ENCODE results near the gene LILRA1. TPM values are rescaled to one million over a fixed set of nuclear protein-coding genes. Genes with fewer than 3 reads are reported as not detected.
"Not testable (repeated sequence)": the region's sequence is repeated elsewhere in the genome, so short reads cannot be mapped to it uniquely, and the experiment has no call there.

The LILRA1 gene
- total RNA-seq, 1 experiment from 2014 or later = not detected

GRCh38 chr19:54624234-54624633, 30.8 kb downstream of the LILRA1 start:
- not testable (repeated sequence) for H3K4me3 ChIP-seq (ENCODE audit: insufficient read depth, low read depth, low read length); DNase-seq; H3K27me3 ChIP-seq (ENCODE audit: control insufficient read depth, insufficient read depth, low read length); H3K36me3 ChIP-seq (replicated peaks; ENCODE audit: control insufficient read depth, insufficient read depth, low read length)

GRCh38 chr19:54624934-54625730, 31.7 kb downstream of the LILRA1 start:
- H3K36me3 ChIP-seq (replicated peaks; ENCODE audit: control insufficient read depth, insufficient read depth, low read length); H3K4me3 ChIP-seq (ENCODE audit: insufficient read depth, low read depth, low read length); H3K27me3 ChIP-seq (ENCODE audit: control insufficient read depth, insufficient read depth, low read length); DNase-seq: not testable (repeated sequence)

- Histone ChIP-seq H3K27me3 (ENCODE audit: control insufficient read depth, insufficient read depth, low read length) (no peaks in the 10 kb centered on the region), H3K36me3 (replicated peaks; ENCODE audit: control insufficient read depth, insufficient read depth, low read length) (no peaks in the 10 kb centered on the region), H3K4me3 (ENCODE audit: insufficient read depth, low read depth, low read length) (no peak overlapping the region)
- no peak for DNase-seq
These were observed 33.3 kb downstream of the LILRA1 start for GRCh38 chr19:54626757-54627156.

- H3K4me3 ChIP-seq (ENCODE audit: insufficient read depth, low read depth, low read length); H3K27me3 ChIP-seq (ENCODE audit: control insufficient read depth, insufficient read depth, low read length); DNase-seq; H3K36me3 ChIP-seq (replicated peaks; ENCODE audit: control insufficient read depth, insufficient read depth, low read length): not testable (repeated sequence)
These were observed 34.5 kb downstream of the LILRA1 start for GRCh38 chr19:54627912-54628311.

- H3K4me3 ChIP-seq (ENCODE audit: insufficient read depth, low read depth, low read length); DNase-seq; H3K36me3 ChIP-seq (replicated peaks; ENCODE audit: control insufficient read depth, insufficient read depth, low read length); H3K27me3 ChIP-seq (ENCODE audit: control insufficient read depth, insufficient read depth, low read length): not testable (repeated sequence)
These were observed 36.8 kb downstream of the LILRA1 start, which contains the start of gene LILRB1 for GRCh38 chr19:54630262-54630661. TSS of gene LILRB1 (plus strand) at chr19:54630484. CDS start at chr19:54631074, 590 bp downstream.

- DNase-seq = no peak
- Histone ChIP-seq H3K27me3 (ENCODE audit: control insufficient read depth, insufficient read depth, low read length) (no peaks in the 10 kb centered on the region), H3K36me3 (replicated peaks; ENCODE audit: control insufficient read depth, insufficient read depth, low read length) (no peaks in the 10 kb centered on the region), H3K4me3 (ENCODE audit: insufficient read depth, low read depth, low read length) (no peak overlapping the region)
These were observed 37.4 kb downstream of the LILRA1 start for GRCh38 chr19:54630782-54631181.

- DNase-seq; H3K4me3 ChIP-seq (ENCODE audit: insufficient read depth, low read depth, low read length); H3K27me3 ChIP-seq (ENCODE audit: control insufficient read depth, insufficient read depth, low read length); H3K36me3 ChIP-seq (replicated peaks; ENCODE audit: control insufficient read depth, insufficient read depth, low read length): not testable (repeated sequence)
These were observed 38.3 kb downstream of the LILRA1 start for GRCh38 chr19:54631489-54632337.

GRCh38 chr19:54632517-54632916, 39.1 kb downstream of the LILRA1 start:
- not testable (repeated sequence) for H3K27me3 ChIP-seq (ENCODE audit: control insufficient read depth, insufficient read depth, low read length); H3K4me3 ChIP-seq (ENCODE audit: insufficient read depth, low read depth, low read length); H3K36me3 ChIP-seq (replicated peaks; ENCODE audit: control insufficient read depth, insufficient read depth, low read length); DNase-seq

GRCh38 chr19:54633401-54633800, 40.0 kb downstream of the LILRA1 start:
- H3K36me3 ChIP-seq (replicated peaks; ENCODE audit: control insufficient read depth, insufficient read depth, low read length) = no peaks in the 10 kb centered on the region

GRCh38 chr19:54636081-54636480, 42.6 kb downstream of the LILRA1 start:
- DNase-seq; H3K36me3 ChIP-seq (replicated peaks; ENCODE audit: control insufficient read depth, insufficient read depth, low read length); H3K27me3 ChIP-seq (ENCODE audit: control insufficient read depth, insufficient read depth, low read length); H3K4me3 ChIP-seq (ENCODE audit: insufficient read depth, low read depth, low read length): not testable (repeated sequence)

More at GRCh38 chr19:54633401-54633800, 40.0 kb downstream of the LILRA1 start:
- Histone ChIP-seq H3K4me3 (ENCODE audit: insufficient read depth, low read depth, low read length) (no peak overlapping the region), H3K27me3 (ENCODE audit: control insufficient read depth, insufficient read depth, low read length) (no peaks in the 10 kb centered on the region)
- no peak for DNase-seq

GRCh38 chr19:54638683-54639082, 45.3 kb downstream of the LILRA1 start:
- H3K36me3 ChIP-seq (replicated peaks; ENCODE audit: control insufficient read depth, insufficient read depth, low read length) = no peaks in the 10 kb centered on the region
- no peaks in the 10 kb centered on the region for H3K27me3 ChIP-seq (ENCODE audit: control insufficient read depth, insufficient read depth, low read length)
- no peak for DNase-seq
- H3K4me3 ChIP-seq (ENCODE audit: insufficient read depth, low read depth, low read length) = no peak overlapping the region

- DNase-seq; H3K27me3 ChIP-seq (ENCODE audit: control insufficient read depth, insufficient read depth, low read length); H3K4me3 ChIP-seq (ENCODE audit: insufficient read depth, low read depth, low read length); H3K36me3 ChIP-seq (replicated peaks; ENCODE audit: control insufficient read depth, insufficient read depth, low read length): not testable (repeated sequence)
These were observed 49.5 kb downstream of the LILRA1 start for GRCh38 chr19:54642953-54643352.

- DNase-seq; H3K27me3 ChIP-seq (ENCODE audit: control insufficient read depth, insufficient read depth, low read length); H3K4me3 ChIP-seq (ENCODE audit: insufficient read depth, low read depth, low read length); H3K36me3 ChIP-seq (replicated peaks; ENCODE audit: control insufficient read depth, insufficient read depth, low read length): not testable (repeated sequence)
These were observed 50.2 kb downstream of the LILRA1 start for GRCh38 chr19:54643583-54643982.

GRCh38 chr19:54644056-54644455, 50.6 kb downstream of the LILRA1 start:
- H3K4me3 ChIP-seq (ENCODE audit: insufficient read depth, low read depth, low read length) = no peak overlapping the region
- H3K36me3 ChIP-seq (replicated peaks; ENCODE audit: control insufficient read depth, insufficient read depth, low read length) = no peaks in the 10 kb centered on the region
- no peaks in the 10 kb centered on the region for H3K27me3 ChIP-seq (ENCODE audit: control insufficient read depth, insufficient read depth, low read length)
- DNase-seq = no peak

GRCh38 chr19:54646331-54646841, 53.0 kb downstream of the LILRA1 start:
- Histone ChIP-seq H3K27me3 (ENCODE audit: control insufficient read depth, insufficient read depth, low read length) (no peaks in the 10 kb centered on the region), H3K4me3 (ENCODE audit: insufficient read depth, low read depth, low read length) (no peak overlapping the region), H3K36me3 (replicated peaks; ENCODE audit: control insufficient read depth, insufficient read depth, low read length) (no peaks in the 10 kb centered on the region)
- DNase-seq = no peak

Measured in H7 (cell line).